ENCODE measurements around the gene IRAK2.
"Not testable (repeated sequence)": the region's sequence is repeated elsewhere in the genome, so short reads cannot be mapped to it uniquely, and the experiment has no call there.

IRAK2 gene

DNA sequence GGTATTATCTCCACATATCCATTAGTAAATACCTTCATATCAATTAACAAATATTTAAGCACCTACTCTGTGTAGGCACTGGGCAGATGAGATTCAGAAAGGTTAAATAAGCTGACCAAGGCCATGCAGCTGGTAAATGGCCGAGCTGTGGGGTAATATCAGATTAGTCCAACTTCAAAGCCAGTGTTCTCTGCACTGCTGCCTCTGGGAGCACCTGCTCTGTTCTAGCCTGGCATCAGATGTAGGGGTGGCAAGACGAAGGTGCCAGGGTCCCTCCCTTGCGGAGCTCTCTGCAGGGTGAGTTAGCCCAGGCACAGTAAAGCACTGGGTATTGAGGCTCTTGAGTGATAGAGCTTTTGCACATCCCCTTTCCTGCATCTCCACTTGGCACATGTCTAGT is 89.0 kb downstream of the IRAK2 start:
- DNase-seq (ENCODE audit: low read depth in 3 of 3) = no peak

- no peak for DNase-seq (ENCODE audit: low read depth in 3 of 3)
These were observed 91.1 kb downstream of the IRAK2 start for GRCh38 chr3:10255835-10256234.

DNA sequence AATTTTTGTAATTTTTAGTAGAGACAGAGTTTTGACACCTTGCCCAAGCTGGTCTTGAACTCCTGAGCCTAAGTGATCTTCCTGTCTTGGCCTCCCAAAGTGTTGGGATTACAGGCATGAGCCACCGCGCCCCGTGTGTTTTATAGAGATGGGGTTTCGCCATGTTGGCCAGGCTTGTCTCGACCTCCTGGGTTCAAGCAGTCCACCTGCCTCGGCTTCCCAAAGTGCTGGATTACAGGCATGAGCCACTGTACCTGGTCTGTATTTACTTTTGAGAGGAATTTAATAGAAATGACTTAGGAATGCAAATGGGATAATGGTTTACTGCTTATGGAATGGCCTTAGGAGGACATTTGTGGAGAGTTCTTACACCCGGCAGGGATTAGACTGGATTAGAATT is 94.3 kb downstream of the IRAK2 start:
- DNase-seq (ENCODE audit: low read depth in 3 of 3) = no peak

DNA sequence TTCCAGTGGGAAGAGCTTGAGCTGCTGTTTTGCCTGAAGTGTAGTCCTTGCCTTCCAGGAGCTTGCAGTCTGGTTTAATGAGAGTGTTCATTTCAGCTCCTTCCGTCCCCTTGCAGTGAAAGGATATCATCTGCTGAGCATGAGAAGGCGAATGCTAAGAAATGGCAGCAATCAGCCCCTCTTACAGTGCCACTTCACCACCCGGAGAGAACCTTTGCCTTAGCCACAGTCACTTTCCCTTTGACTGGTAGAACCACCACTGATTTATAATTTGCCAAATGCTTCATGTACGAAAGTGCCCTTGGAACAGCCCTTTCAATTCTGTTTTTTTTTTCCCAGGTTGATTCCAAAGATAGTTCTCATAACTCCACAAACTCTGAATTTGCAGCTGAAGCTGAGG is 95.1 kb downstream of the IRAK2 start:
- DNase-seq (ENCODE audit: low read depth in 3 of 3) = no peak

DNA sequence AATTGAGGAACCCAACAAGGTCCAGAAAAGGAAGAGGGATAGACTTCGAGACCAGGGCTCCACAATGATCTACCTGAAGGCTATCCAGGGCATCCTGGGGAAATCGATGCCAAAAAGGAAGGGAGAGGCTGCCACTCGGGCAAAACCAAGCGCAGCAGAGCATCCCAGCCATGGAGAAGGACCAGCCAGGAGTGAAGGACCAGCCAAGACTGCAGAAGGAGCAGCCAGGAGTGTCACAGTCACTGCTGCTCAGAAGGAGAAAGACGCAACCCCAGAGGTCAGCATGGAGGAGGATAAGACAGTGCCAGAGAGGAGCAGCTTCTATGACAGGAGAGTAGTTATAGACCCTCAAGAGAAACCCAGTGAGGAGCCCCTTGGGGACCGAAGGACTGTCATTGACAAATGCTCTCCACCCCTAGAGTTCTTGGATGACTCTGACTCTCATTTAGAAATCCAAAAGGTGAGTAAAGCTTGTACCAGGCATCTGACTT is 95.5 kb downstream of the IRAK2 start:
- DNase-seq (ENCODE audit: low read depth in 3 of 3) = no peak

DNA sequence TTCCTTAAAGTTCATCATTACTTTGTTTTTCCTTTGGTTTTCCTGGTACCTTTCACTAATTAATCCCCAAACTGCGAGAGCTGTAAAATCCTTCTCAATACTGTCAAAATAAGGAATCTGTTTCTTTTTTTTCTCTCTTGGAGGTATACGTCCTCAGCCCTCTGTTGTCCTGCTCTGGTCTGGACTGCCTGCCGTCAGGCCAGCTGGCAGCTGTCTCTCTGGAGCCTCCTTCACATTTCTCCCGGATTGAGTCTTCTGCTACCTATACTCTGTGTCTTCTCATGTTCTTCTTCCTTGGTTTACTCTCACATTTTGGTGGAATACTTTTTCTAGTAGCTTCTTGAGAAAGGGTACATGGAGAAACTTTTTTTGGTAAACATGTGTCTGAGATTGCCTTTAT is 97.3 kb downstream of the IRAK2 start:
- DNase-seq (ENCODE audit: low read depth in 3 of 3) = no peak

DNA sequence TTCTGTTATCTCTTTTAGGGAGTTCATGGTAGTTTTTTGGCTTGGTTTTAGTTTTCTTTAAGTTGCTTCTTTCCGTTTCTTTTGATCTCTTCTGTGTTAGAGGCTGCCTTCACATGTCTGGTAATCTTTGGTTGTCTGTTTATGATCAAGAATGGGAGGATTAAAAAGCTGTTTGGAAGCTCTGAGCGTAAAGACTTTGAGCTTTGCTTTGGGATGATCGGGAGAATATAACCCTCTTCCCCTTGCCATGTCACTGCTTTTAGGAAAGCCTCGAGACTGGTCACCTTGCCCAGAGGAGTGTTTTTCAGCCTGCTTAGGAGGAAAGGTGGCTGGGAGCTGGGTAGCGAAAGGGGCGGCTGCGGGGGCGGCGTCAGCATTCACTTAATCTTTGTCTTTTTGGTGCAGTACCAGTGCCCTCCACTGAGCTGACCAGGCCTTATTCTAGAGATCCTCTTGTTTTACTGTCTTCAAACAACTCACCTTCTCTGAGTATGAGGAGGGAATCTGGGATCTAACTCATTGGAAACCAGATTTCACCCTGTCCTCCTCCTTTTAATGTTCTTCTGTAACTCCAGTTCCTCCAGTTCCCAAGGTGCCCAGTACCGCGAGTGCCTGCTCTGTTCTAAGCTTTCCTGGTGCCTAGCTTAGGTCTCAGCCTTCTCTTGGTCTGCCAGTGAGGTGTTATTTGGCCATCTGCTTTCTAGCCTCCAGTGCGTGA is 99.1 kb downstream of the IRAK2 start:
- peak; percentile 47 to 53 (median 48) for DNase-seq (ENCODE audit: low read depth in 3 of 3)

GRCh38 chr3:10265833-10266232 is 101.1 kb downstream of the IRAK2 start:
- no peak for DNase-seq (ENCODE audit: low read depth in 3 of 3)

DNA sequence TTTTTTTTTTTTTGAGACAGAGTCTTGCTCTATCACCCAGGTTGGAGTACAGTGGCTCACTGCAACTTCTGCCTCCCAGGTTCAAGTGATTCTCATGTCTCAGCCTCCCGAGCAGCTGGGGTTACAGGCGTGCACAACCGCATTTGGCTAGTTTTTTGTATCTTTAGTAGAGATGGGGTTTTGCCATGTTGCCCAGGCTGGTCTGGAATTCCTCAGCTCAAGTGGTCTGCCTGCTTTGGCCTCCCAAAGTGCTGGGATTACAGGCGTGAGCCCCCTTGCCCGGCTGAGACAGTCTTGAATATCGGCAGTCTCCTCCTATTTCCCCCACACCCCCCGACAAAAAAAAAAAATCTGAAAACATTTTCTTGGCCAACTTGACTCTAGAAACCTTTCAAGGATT is 102.2 kb downstream of the IRAK2 start:
- DNase-seq (ENCODE audit: low read depth in 3 of 3) = not testable (repeated sequence)

GRCh38 chr3:10268116-10268515 is 103.4 kb downstream of the IRAK2 start:
- DNase-seq (ENCODE audit: low read depth in 3 of 3) = no peak

GRCh38 chr3:10268930-10269329 is 104.2 kb downstream of the IRAK2 start:
- DNase-seq (ENCODE audit: low read depth in 3 of 3) = no peak

DNA sequence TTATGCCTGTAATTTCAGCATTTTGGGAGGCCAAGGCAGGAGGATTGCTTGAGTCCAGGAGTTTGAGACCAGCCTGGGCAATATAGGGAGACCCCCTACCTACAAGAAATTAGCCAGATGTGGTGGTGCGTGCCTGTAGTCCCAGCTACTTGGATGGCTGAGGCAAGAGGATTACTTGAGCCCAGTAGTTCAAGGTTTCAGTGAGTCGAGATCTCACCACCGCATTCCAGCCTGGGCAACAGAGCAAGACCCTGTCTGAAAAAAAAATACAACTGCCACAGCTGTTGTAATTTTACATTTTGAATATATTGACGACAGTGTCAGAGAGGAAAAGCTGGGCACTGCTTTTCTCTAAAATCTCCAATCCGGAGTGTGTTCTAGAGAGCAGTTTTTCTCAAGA is 104.7 kb downstream of the IRAK2 start:
- no peak for DNase-seq (ENCODE audit: low read depth in 3 of 3)

- not testable (repeated sequence) for DNase-seq (ENCODE audit: low read depth in 3 of 3)
These were observed 107.8 kb downstream of the IRAK2 start for GRCh38 chr3:10272476-10272875.

DNA sequence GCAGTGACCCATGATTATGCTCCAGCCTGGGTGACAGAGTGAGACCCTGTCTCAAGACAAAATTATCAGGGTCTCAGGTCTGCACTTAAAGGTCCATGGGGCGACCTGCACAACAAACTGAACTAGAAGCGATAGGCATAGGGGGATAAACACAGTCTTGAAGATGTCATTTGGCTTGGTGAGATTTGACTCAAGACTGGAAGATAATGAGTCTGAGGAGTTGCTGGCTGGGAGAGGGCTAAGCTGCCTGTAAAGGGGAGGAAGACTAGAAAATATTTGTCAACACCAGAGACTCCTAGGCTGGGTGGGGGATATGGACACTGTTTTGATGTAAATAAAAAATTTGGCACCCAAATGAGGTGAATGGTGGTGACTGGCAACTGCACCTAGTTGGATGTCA is 108.3 kb downstream of the IRAK2 start:
- DNase-seq (ENCODE audit: low read depth in 3 of 3) = no peak

GRCh38 chr3:10273702-10274305 is 109.1 kb downstream of the IRAK2 start:
- no peak for DNase-seq (ENCODE audit: low read depth in 3 of 3)

GRCh38 chr3:10274601-10275000 is 109.9 kb downstream of the IRAK2 start:
- DNase-seq (ENCODE audit: low read depth in 3 of 3) = no peak

GRCh38 chr3:10277115-10277625 is 112.5 kb downstream of the IRAK2 start:
- no peak for DNase-seq (ENCODE audit: low read depth in 3 of 3)

DNA sequence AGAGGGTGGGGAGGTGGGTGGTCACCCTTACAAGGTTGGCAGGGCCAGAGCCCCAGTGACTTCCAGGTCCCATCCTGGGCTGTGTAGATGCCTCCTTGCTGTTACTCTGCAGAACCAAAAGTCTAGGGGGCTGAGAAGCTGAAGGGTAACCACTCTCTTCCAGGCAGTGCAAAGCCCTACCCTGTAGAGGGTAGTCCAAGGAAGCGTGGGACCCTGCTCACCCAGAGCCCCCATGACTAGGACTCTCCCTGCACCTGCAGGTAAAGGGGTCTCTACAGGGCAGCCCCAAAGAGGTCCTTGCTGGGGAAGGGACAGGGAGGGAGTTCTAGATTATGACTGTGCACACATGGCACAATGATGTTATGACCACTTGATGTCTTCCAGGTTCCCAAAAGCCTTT is 113.8 kb downstream of the IRAK2 start:
- DNase-seq (ENCODE audit: low read depth in 3 of 3) = no peak

DNA sequence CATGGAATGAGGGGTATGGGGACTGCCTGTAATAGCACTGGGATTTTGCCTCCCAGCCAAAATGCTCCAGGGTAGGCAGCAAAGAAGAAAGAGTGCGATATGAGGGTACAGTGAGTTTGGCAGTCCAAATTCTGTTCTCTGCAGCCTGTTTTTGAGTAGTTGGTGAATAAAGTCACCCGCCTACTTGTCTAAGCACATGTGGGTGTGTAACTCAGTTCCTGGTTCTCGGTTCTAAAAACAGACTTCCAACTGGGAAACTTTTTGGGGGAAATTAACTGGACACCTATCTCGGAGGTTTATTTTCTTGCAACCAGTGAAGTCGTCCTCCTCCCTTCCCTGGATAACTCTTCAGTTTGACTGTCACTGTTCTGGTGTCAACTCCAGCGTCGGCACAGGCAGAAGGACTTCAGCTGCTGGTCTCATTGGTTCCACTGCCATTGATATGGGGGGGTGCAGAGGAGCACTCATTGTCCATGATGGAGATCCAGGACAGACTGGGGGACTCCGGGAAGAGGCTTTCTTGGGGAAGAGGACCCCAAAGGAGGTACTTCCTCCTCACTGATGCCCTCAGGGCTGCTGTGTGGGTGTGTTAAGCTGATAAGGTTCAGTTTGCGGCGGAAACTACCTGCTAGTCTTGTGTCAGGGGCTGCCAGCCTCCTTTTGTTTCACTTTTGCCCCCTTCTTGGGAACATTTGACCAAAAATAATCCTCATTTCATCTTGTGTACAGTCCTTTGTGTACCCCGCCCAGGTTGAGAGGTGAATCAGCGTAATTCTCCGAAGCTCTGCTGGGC is 114.9 kb downstream of the IRAK2 start:
- no peak for DNase-seq (ENCODE audit: low read depth in 3 of 3)

- DNase-seq (ENCODE audit: low read depth in 3 of 3) = no peak
These were observed 115.4 kb downstream of the IRAK2 start for GRCh38 chr3:10280177-10280529.

DNA sequence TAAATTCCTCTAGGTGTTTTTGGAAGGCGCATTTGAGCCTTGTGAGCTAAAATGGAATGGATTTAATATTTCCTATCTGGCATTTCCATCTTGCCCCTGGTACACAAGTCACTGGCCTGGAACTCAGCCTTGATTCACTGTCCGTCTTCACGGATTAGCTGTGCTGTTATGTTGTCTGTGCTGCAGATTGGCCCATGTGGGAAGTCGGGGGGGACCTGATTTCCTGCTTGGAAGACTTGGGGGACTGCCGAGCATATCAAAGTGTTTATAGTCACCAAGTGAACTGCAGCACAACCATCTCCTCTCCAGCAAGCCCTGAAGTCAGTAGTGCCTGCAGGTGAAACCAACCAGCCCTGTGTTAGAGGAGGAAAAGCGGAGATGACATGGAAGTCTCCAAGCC is 115.9 kb downstream of the IRAK2 start:
- no peak for DNase-seq (ENCODE audit: low read depth in 3 of 3)

- no peak for DNase-seq (ENCODE audit: low read depth in 3 of 3)
These were observed 117.2 kb downstream of the IRAK2 start for GRCh38 chr3:10281951-10282350.

DNA sequence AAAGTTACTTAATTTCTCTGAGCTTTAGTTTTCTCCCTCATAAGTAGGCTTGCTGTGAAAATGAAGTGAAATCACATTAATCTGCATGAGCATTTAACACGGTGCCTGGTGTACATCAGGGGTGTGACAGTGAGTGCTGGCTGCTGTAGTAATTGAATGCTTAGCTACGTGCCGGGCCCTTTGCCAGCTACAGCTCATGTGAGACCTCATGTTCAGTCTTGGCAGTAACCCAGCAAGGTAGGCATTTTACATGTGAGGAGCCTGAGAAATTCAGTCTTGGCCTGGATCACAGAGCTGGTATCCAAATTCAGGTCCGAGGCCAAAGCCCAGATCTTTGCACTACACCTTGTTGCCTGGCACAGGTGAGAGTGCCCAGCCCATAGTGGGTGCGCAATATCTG is 118.9 kb downstream of the IRAK2 start:
- DNase-seq (ENCODE audit: low read depth in 3 of 3) = no peak
